COLO829 (cell line): ENCODE measurements around the gene NTNG1.

Source experiments
- DNase-seq: peaks from one replicate; pipeline ENCODE4 v3.0.0; 2012; ENCODE audit warnings: low spot score

NTNG1 gene

DNA sequence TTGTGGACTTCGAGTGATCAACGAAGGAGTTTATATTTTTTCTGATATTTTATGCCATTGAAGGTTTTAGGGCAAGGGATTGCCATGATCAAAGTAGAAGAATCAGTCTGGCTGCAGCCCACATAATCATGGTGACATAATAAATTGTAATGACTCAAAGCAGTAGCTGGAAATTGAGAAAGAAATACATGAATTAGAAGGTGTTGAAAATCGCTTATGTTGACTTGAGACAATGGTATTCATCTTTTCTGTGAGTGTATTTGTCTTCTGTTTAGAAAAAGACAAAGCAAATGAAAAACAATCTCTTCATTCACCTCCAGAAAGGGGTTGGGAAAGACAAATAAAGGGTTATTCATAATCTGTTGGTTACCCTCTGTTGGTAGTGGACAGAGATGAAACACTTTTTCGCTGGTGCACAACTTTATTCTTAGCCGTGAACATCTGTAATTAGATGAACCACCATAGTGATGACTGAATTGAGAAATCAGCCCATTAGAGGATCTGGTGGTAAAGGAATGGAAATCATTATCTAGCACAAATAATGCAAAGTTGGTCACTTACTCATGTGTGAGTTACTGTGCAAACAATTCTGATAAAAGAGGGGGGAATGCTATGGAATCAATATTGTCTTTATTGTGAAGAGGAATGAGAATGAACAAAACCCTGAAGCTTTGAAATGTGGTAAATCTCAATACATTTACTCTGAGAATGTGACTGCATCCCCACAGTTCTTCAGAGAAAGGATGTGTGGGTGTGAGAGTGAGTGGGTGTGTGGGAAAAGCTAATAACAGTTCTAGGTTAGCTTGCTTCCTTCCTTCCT, 121.8 kb downstream of the NTNG1 start:
- DNase-seq: no peak

GRCh38 chr1:107263291-107263915, 122.6 kb downstream of the NTNG1 start:
- no peak for DNase-seq

GRCh38 chr1:107264007-107264406, 123.2 kb downstream of the NTNG1 start:
- no peak for DNase-seq

DNA sequence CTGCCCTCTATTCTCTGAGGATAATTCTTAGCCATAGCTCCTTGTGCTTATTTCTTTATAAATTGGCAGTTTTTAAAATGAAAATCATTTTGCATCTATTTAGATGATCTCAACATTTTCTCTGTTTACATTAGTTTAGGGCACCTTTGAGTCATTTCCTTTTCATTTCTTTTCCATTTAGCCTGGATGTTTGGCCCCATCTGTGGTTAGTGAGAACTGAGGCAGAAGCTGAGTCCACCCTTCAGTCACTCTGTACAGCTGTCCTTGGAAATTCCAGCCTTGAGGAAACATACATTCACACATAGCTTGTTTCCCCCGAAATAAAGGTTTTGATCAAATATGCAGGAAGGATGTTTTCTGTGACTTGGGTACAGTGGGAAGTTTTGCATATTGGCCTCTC, 123.7 kb downstream of the NTNG1 start:
- no peak for DNase-seq

GRCh38 chr1:107267489-107267888, 126.7 kb downstream of the NTNG1 start:
- no peak for DNase-seq

GRCh38 chr1:107272321-107272720, 131.5 kb downstream of the NTNG1 start:
- DNase-seq: no peak

DNA sequence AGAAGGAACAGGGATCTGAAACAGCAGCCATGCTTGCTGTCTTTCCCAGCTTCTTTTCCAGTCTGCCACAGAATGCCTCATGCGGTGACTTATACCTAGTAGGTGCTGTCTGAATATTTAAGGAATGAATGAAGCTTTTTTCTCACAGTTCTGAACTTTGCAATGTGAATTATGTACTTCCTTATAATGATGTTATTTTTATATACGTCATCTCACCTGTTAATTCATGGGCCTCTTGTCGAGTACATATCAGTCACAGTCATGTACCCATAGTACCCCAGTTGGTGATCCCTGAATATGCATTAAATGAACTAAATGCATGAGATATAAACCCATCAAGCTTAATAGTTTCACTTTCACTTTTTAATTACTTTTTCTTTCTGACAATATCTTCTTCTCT, 132.7 kb downstream of the NTNG1 start:
- no peak for DNase-seq

GRCh38 chr1:107274227-107274626, 133.4 kb downstream of the NTNG1 start:
- DNase-seq: no peak

- no peak for DNase-seq
These were observed 135.4 kb downstream of the NTNG1 start for GRCh38 chr1:107276247-107276646.

DNA sequence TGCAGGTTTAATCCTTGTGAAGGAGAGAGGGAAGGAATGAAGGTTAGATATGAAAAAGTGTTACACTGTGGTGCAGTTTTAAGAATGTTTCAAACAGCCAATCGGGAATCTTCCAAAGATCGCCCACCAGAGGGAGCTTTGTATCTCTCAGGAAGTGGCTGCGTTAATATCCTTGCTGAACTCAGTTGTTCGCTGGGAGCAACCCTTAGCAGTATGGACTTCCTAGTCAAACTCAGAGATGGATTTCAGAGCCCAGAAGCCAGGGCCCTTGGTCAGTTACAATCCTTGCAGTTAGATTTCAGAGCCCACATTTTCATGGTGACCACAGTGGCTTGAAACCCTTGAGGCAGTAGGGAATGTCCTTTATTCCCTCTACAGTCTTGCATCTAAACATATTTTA, 136.2 kb downstream of the NTNG1 start:
- DNase-seq: peak; percentile 8

GRCh38 chr1:107286125-107286524, 145.3 kb downstream of the NTNG1 start:
- no peak for DNase-seq

GRCh38 chr1:107291987-107292386, 151.1 kb downstream of the NTNG1 start:
- no peak for DNase-seq

GRCh38 chr1:107293901-107294613, 153.2 kb downstream of the NTNG1 start:
- no peak for DNase-seq

DNA sequence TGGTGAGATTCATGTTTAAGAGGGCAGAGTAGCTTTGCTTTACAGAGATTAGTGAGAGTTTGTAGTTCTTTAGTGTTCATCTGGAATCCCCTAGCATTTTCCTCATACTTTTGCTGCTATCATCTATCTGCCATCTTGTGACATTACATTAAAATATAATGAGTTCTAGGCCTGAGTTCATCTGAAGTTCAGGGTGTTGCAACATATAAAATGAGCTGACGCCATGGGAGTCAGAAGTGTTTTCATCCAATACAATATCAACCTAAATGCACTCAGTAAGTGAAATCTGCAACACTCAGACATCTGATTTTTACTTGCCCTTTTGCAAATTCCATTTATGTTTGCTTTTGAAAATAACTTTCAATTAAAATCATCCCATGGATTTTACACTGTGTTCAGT, 153.8 kb downstream of the NTNG1 start:
- DNase-seq: no peak

- no peak for DNase-seq
These were observed 156.8 kb downstream of the NTNG1 start for GRCh38 chr1:107297681-107298080.

DNA sequence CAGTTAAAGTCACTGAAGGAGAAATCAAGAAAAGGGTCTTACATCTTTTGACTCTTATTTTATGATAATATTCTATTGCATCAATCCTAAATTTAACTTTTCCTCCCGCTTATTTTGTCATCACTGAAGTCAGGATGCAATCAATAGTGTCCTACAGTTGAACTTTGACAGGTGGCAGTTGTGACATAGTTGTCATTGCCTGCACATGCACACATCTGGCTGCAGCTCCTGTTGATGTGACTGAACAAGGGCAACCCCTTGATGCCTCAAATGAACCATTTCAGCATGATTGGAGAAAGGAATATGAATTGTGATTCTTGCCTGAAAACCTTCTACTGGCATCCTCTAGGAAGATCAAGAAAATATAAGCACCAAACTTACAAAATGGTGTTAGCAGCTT, 157.7 kb downstream of the NTNG1 start:
- DNase-seq: no peak

DNA sequence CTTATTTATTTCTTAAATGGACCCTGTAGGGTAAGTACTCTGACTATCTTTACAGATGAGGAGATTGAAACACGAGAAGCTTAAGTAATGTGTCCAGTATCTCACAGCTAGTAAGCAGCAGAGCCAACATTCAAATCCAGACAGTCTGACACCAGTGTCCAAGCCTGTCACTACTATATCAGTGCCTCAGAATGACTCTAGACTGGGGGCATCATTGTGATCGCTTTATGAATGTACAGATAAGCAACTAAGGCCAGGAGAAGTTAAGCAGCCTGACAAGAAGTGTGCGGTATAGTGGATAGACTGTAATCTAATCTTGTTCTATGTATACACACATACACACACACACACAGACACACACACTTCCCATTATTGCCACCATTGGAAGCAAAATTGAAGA, 158.7 kb downstream of the NTNG1 start:
- DNase-seq: no peak

GRCh38 chr1:107309962-107310361, 169.1 kb downstream of the NTNG1 start:
- DNase-seq: no peak

GRCh38 chr1:107315652-107316051, 174.8 kb downstream of the NTNG1 start:
- DNase-seq: no peak

GRCh38 chr1:107318932-107319331, 178.1 kb downstream of the NTNG1 start:
- no peak for DNase-seq

DNA sequence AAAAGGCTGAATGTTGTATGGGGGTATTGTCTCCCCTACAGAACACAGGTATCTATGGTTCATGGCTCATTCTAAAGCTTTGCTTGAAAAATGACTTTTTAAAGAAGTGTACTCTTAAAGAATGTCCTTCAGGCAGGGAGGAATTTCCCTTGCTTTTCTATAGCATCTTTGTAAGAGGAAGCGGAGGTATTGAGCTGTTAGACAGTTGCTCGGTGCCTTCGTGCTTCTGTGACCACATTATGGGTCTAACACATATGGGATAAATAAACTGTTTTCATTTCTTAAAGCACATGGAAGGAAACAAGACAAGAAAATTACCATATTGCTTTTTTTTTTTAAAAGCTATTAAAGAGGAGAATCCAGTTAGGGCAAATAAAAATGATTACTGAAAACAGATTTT, 182.9 kb downstream of the NTNG1 start:
- DNase-seq: no peak

GRCh38 chr1:107326824-107327445, 186.1 kb downstream of the NTNG1 start:
- DNase-seq: no peak

DNA sequence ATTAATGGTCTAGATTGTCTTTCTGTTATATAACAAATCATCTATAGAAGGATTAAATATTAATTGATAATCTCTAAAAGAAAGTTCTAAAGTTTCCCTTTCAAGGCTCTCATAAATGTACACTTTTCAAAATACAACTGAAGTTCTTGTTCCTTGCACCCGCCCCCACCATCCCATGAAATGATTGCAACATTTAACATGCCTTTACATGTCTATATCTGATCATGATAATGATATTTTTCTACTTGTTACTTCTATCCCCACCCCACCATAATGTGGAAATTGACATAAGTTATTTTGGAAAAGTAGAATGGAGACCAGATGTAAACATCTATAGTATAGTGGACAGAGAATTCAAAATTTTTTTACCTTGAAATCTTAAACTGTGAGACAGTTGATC, 186.6 kb downstream of the NTNG1 start:
- no peak for DNase-seq
